ENCODE data around the gene NDOR1. TPM values are rescaled to one million over a fixed set of nuclear protein-coding genes. Genes with fewer than 3 reads are reported as not detected.

The NDOR1 gene
- total RNA-seq, 4 donors from 2014 or later: 4.5 to 14.9 TPM; not detected in 2

DNA sequence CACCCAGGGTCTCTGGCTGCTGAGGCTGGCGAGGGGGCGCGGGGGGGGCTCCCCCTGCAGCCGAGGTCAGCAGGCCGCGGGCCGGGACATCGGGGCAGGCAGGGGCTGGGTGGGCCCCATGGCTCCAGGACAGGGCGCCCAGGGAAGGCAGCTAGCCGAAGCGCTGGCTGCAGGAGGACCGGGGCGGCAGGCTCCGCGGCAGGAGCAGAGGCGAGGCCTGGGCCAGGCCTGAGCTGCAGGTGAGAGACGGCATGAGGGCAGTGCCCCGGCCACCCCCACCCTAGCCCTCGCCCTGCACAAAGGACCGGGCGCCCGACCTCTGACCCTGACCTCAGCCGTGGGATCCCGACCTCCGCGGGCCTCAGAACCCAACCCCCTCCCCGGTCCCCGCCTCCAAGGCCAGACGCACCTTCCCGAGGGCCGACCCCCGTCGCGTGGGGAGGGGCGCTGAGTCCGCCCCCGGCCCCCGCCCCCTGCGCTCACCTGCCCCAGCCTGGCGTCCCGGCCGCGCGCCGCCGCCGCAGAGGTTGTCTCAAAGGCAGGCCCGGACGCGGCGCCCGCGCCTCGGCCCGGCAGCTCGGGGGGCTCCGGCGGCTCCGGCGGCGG is 16.1 kb downstream of the NDOR1 start:
- H3K27me3 ChIP-seq: no peaks in the 10 kb centered on the region
- peaks cover 0 to 19% of the 10 kb centered on the region in 2 donors for H3K4me1 ChIP-seq
- no peaks in the 10 kb centered on the region for H3K9me3 ChIP-seq
- H3K36me3 ChIP-seq: no peaks in the 10 kb centered on the region
- no peak for DNase-seq
- no peak overlapping the region for H3K27ac ChIP-seq
- TF ChIP-seq, protein P1, sequence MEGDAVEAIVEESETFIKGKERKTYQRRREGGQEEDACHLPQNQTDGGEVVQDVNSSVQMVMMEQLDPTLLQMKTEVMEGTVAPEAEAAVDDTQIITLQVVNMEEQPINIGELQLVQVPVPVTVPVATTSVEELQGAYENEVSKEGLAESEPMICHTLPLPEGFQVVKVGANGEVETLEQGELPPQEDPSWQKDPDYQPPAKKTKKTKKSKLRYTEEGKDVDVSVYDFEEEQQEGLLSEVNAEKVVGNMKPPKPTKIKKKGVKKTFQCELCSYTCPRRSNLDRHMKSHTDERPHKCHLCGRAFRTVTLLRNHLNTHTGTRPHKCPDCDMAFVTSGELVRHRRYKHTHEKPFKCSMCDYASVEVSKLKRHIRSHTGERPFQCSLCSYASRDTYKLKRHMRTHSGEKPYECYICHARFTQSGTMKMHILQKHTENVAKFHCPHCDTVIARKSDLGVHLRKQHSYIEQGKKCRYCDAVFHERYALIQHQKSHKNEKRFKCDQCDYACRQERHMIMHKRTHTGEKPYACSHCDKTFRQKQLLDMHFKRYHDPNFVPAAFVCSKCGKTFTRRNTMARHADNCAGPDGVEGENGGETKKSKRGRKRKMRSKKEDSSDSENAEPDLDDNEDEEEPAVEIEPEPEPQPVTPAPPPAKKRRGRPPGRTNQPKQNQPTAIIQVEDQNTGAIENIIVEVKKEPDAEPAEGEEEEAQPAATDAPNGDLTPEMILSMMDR (IDR thresholded peaks at IDR 0.05): no peak
- TF ChIP-seq POLR2A (IDR thresholded peaks at IDR 0.05): no peak
- H3K4me3 ChIP-seq: peak overlapping the region in 1 of 2 donors; percentile 38
- intact Hi-C loops (cut with DNase I; ENCODE audit: low total_unique reads): loop anchor here (10.0 kb wide), 1 partner anchor 107 kb away; the partner anchor contains the start of gene DPP7

DNA sequence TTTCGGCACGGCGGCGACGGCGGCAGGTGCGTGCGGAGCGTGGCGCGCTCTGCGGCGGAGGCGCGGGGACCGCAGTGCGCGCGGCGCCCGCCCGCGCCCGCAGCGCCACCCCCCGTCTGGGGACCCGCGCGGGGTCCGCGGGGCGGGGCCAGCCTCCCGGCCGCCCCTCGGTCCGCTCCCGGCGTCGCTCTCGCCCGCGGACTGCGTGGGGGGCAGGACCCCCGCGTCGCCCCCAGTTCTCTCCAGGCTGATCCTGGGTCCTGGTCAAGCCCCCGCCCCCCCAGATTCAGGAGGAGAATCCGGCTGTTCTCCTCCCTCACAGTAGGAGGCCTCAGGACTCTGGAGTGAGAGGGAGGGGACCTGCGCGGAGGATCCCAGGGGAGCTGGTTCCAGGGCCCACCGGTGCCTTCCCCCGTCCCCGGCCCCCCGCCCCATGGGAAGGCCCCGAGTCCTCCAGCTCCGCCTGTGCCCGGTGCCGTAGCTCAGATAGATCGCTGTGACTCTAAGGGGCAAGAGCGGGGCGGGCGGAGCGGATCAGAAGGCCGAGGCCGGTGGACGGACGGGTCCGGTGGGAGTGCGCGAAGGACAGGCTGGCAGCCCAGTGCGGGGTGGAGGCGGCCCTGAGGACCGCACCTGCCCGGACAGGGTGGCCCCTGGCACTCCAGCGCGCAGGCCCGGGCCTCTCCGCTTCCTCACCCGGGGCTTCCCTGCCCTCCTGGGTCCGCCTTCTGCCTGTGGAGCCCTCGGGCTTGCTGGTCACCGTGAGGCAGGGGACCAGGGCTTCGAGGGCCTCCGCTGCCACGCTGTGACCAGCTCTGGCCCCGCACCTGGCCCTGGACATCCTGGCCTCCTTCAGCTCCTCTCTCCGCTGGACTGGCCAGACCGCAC is 16.9 kb downstream of the NDOR1 start, which contains the start of gene RNF208:
Gene RNF208 (minus strand): TSS at position 51 of the 888 bp plus-strand sequence. CDS start 1,028 bp downstream, outside the sequence.
- peak within 1 kb of the TSS; percentile 58 to 63 for H3K4me3 ChIP-seq
- H3K27me3 ChIP-seq: no peaks in the 10 kb centered on the region
- H3K4me1 ChIP-seq: peaks cover 0 to 19% of the 10 kb centered on the region in 2 donors
- peak within 1 kb of the TSS; percentile 76 to 90 for H3K27ac ChIP-seq
- DNase-seq: no peak
- H3K9me3 ChIP-seq: no peaks in the 10 kb centered on the region
- no peaks in the 10 kb centered on the region for H3K36me3 ChIP-seq
- TF ChIP-seq POLR2A (IDR thresholded peaks at IDR 0.05): no peak
- TF ChIP-seq, protein P1 (IDR thresholded peaks at IDR 0.05): no peak
- intact Hi-C loops (cut with DNase I; ENCODE audit: low total_unique reads): loop anchor here (10.0 kb wide), 1 partner anchor 108 kb away; the partner anchor contains the start of gene DPP7

DNA sequence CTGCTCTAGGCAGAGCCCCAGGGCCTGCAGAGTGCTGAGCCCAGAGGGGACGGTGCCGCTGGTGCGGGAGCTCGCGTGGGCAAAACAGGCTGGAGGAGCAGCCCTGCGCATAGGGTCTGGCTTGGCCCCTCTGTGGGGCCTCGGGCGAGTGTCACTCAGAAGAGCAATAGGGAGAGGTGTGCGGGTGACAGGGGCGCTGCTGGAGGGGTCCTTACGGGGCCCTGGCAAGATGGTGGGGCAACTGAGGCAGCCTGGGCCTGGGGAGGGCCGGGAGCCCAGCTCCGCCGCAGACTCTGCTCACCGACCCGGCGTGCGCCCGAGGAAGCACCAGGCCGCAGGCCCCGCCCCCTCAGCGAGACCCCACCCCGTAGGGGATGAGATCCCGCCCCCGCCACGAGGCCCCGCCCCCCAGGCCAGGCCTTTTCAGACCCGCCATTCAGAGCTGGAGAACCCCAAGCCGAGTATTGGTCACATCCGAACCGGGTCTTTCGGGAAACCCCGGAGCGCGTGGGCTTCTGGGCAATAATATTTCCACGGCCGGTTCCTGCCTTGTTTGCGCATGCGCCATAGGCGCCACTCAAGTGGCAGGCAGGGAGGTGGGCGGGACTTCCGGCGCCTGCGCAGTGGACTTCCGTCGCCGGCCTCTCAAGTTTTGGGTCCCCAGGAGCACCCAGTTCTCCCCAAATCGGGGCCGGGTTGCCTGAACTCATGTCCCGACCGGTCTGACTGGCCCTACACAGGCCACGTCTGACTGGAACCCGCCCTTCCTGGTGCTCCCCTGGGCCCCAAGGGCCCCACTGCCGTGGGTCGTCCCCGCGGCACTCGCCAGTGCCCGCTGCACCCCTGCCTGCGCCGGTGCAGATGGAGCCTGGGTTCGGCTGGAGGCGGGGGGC is 17.8 kb downstream of the NDOR1 start:
- peak; percentile 13 to 67 for TF ChIP-seq POLR2A (IDR thresholded peaks at IDR 0.05)
- TF ChIP-seq, protein P1 (IDR thresholded peaks at IDR 0.05): peak in 1 of 4 experiments; percentile 38
- Histone ChIP-seq H3K27ac (peak overlapping the region; percentile 76 to 90), H3K4me1 (peaks cover 0 to 13% of the 10 kb centered on the region in 2 donors), H3K36me3 (no peaks in the 10 kb centered on the region), H3K9me3 (no peaks in the 10 kb centered on the region), H3K4me3 (peak overlapping the region; percentile 58 to 63), H3K27me3 (peaks cover 3 to 4% of the 10 kb centered on the region in 2 donors)
- peak; percentile 98 to 99 for DNase-seq
- intact Hi-C loops (cut with DNase I; ENCODE audit: low total_unique reads): loop anchor here (10.0 kb wide), 1 partner anchor 109 kb away; the partner anchor contains the start of gene DPP7

DNA sequence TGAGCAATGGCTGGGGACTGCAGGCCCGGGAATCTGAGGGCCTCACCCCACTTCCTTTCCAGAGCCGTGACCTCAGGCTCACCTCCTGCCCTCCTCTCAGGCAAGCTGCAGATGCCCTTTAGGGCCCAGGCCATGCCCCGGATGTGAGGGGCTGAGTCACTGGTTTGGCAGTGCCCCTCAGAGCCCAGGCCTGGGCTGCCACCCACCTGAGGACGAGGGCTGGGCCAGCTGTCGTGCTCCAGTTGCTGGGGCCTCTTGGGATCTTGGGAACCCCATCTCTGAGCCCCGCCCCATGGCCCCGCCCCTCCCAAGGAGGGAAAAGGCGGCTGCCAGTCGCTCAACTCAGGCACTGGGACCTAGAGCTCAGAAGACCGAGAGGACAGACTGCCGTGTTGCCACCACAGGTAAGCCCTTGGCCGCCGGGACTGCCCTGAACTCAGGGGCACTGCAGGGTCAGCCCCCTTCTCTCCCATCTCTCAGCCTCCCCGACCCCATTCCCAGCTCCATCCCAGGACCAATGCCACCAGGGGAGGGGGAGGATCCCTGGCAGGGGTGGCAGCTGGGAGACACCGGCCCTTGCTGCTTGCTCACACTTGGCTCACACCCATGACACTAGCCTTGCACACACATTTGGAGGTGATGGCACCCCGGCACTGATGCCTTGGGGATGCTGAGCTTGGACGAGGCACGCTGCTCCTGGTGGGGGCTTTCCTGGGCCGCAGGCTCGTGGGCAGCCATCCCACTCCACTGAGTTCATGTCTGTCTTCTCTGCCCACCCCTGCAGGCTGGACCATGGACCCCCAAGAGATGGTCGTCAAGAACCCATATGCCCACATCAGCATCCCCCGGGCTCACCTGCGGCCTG is 19.6 kb downstream of the NDOR1 start, which contains the start of gene CYSRT1:
Gene CYSRT1 (plus strand): TSS at position 345 of the 865 bp plus-strand sequence. CDS start 448 bp downstream, at position 793.
- Histone ChIP-seq H3K27me3 (peaks cover 9 to 20% of the 10 kb centered on the region in 2 donors), H3K9me3 (no peaks in the 10 kb centered on the region), H3K36me3 (no peaks in the 10 kb centered on the region), H3K4me3 (peak within 1 kb of the TSS; percentile 58 to 63), H3K4me1 (peaks cover 0 to 13% of the 10 kb centered on the region in 2 donors), H3K27ac (peak within 1 kb of the TSS; percentile 76 to 90)
- DNase-seq: no peak
- intact Hi-C loops (cut with DNase I; ENCODE audit: low total_unique reads): loop anchor here (10.0 kb wide), 1 partner anchor 110 kb away; the partner anchor contains the start of gene DPP7
- TF ChIP-seq, protein P1 (IDR thresholded peaks at IDR 0.05): no peak
- TF ChIP-seq POLR2A (IDR thresholded peaks at IDR 0.05): no peak
